NT2/D1 (cell line): ENCODE measurements around the gene GLA.

Source experiments
- DNase-seq: peaks from one replicate; pipeline ENCODE4 v3.0.0-alpha.2; 2011; ENCODE audit warnings: low read depth, low spot score
- H3K27me3 ChIP-seq: 2 replicates; pipeline ENCODE4 v1.6.0; 2011; ENCODE audit warnings: mild to moderate bottlenecking; ENCODE audit not compliant: insufficient read length, insufficient read depth
- H3K36me3 ChIP-seq: 2 replicates; pipeline ENCODE4 v1.6.1; 2011; ENCODE audit warnings: mild to moderate bottlenecking, low read length, mixed read lengths; ENCODE audit not compliant: insufficient read depth, insufficient read length
- H3K4me1 ChIP-seq: 2 replicates; pipeline ENCODE4 v1.5.1; 2011; ENCODE audit not compliant: insufficient read depth, insufficient read length
- H3K4me3 ChIP-seq: 2 replicates; pipeline ENCODE4 v1.5.1; 2011; ENCODE audit warnings: low read depth; ENCODE audit not compliant: insufficient read length
- H3K9ac ChIP-seq: 2 replicates; pipeline ENCODE4 v1.6.0; 2011; ENCODE audit warnings: low read depth; ENCODE audit not compliant: insufficient read length
- H3K9me3 ChIP-seq: 2 replicates; pipeline ENCODE4 v1.5.1; 2011; ENCODE audit warnings: mild to moderate bottlenecking, low read length; ENCODE audit not compliant: insufficient read depth
- SUZ12 ChIP-seq: IDR thresholded peaks from 2 replicates; pipeline ENCODE4 v1.6.1; 2011; ENCODE audit not compliant: insufficient read length, insufficient read depth; ENCODE audit errors: extremely low read depth
- YY1 ChIP-seq: IDR thresholded peaks from 2 replicates; pipeline ENCODE4 v1.6.1; 2011; ENCODE audit not compliant: insufficient read length, insufficient read depth
- ZNF274 ChIP-seq: IDR thresholded peaks from 2 replicates; pipeline ENCODE4 v1.6.1; 2011; ENCODE audit warnings: mild to moderate bottlenecking, low read depth, low read length

The GLA gene

GRCh38 chrX:101429934-101430333, 22.2 kb upstream of the GLA start:
- Histone ChIP-seq H3K27me3 (no peaks in the 10 kb centered on the region), H3K4me1 (no peaks in the 10 kb centered on the region), H3K9me3 (peaks cover 16% of the 10 kb centered on the region; the same call in 1 of the 2 replicates), H3K36me3 (peaks cover 42% of the 10 kb centered on the region), H3K9ac (no peak overlapping the region), H3K4me3 (no peak overlapping the region)
- DNase-seq = no peak
- TF ChIP-seq SUZ12 = no peak
- TF ChIP-seq ZNF274 = no peak
- no peak for TF ChIP-seq YY1

DNA sequence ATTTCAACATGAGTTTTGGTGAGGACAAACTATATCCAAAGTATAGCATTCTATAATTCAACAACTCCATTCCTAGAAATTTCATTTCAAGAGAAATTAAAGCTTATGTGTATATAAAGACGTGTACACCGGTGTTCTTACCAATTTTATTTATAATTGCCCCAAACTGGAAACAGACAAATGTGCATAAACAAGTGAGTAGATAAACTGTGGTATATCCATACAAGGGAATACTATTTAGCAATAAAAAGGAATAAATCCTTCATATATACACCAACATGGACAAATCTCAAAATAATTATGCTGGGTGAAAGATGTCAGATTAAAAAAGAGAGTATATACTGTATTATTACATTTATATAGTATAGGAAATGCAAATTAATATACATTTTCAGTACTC, 20.2 kb upstream of the GLA start:
- H3K27me3 ChIP-seq = no peaks in the 10 kb centered on the region
- DNase-seq = no peak
- peaks cover 53% of the 10 kb centered on the region for H3K36me3 ChIP-seq
- no peak overlapping the region for H3K9ac ChIP-seq
- peaks cover 15% of the 10 kb centered on the region; the same call in 1 of the 2 replicates for H3K9me3 ChIP-seq
- no peak overlapping the region for H3K4me3 ChIP-seq
- TF ChIP-seq SUZ12 = no peak
- TF ChIP-seq ZNF274 = no peak
- no peak for TF ChIP-seq YY1
- no peaks in the 10 kb centered on the region for H3K4me1 ChIP-seq

- no peaks in the 10 kb centered on the region for H3K27me3 ChIP-seq
- DNase-seq = no peak
- TF ChIP-seq SUZ12 (no peak), YY1 (no peak), ZNF274 (no peak)
- peaks cover 27% of the 10 kb centered on the region for H3K36me3 ChIP-seq
- no peaks in the 10 kb centered on the region for H3K9me3 ChIP-seq
- H3K4me3 ChIP-seq = no peak overlapping the region
- no peak overlapping the region for H3K9ac ChIP-seq
- peaks cover 3% of the 10 kb centered on the region for H3K4me1 ChIP-seq
Measured at GRCh38 chrX:101419489-101419888, 11.8 kb upstream of the GLA start.

GRCh38 chrX:101417981-101418841, 10.5 kb upstream of the GLA start:
- DNase-seq = no peak
- TF ChIP-seq YY1 (peak; percentile 67), SUZ12 (no peak)
- peak overlapping the region; percentile 85 for H3K4me3 ChIP-seq
- peak overlapping the region; percentile 90 for H3K9ac ChIP-seq
- H3K27me3 ChIP-seq = no peaks in the 10 kb centered on the region
- H3K9me3 ChIP-seq = no peaks in the 10 kb centered on the region
- H3K4me1 ChIP-seq = peaks cover 3% of the 10 kb centered on the region
- H3K36me3 ChIP-seq = peaks cover 19% of the 10 kb centered on the region

- no peak overlapping the region for H3K4me3 ChIP-seq
- H3K9me3 ChIP-seq = no peaks in the 10 kb centered on the region
- DNase-seq = no peak
- TF ChIP-seq ZNF274 (no peak), SUZ12 (no peak), YY1 (no peak)
- H3K36me3 ChIP-seq = peaks cover 27% of the 10 kb centered on the region
- no peak overlapping the region for H3K9ac ChIP-seq
- H3K4me1 ChIP-seq = peaks cover 3% of the 10 kb centered on the region
- no peaks in the 10 kb centered on the region for H3K27me3 ChIP-seq
Measured at GRCh38 chrX:101417190-101417589, 9.5 kb upstream of the GLA start.

- H3K4me1 ChIP-seq = peaks cover 3% of the 10 kb centered on the region
- TF ChIP-seq ZNF274 (no peak), SUZ12 (no peak), YY1 (no peak)
- H3K27me3 ChIP-seq = no peaks in the 10 kb centered on the region
- no peak for DNase-seq
- peaks cover 30% of the 10 kb centered on the region for H3K36me3 ChIP-seq
- H3K4me3 ChIP-seq = no peak overlapping the region
- no peaks in the 10 kb centered on the region for H3K9me3 ChIP-seq
- no peak overlapping the region for H3K9ac ChIP-seq
Measured at GRCh38 chrX:101416691-101417090, 9.0 kb upstream of the GLA start.

DNA sequence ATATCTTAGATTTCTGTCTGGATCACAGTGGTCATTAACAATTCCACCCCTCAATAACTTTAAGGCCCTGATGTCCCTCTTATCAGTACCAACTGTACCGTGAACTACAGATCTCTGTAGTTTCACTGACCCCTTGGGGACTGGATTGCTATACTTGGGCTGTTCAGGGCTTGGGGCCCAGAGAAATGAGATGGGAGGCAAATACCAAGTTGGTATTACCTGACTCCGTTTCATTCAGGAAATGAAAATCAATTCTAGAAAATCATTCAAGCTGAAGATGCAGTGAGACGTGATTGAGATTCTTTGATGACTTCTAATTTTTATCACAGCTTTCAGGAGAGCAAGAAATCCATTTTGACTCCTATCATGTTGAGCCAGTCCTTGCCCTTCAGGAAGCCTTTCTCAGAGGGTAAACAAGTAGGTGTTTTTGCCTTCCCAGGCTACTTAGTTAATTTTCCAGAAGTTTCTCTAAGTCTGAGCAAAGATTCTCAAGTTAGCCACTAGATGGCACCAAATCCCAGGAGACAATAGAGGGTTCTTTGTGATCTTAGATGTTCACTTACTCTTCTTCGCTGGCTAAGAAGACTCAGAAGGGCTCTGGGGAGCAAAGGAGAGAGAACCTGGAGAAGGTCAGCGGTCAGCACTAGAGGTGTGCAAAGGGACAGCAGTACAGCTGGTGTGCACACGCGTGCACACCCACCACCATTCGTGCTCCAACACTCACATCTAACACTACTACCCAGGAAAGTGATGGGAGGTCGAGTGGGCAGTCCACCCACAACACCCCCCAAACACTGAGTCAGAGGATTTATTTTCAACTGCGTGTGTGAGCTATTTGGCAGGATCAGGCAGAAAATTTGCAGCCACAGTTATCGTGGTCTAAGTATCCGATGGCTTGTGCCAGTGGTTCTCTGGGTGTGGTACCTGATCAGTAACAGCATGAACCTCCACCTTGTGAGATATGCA, 7.7 kb upstream of the GLA start:
- DNase-seq = peak; percentile 62
- H3K9ac ChIP-seq = peak overlapping the region; percentile 34
- H3K27me3 ChIP-seq = no peaks in the 10 kb centered on the region
- no peak overlapping the region for H3K4me3 ChIP-seq
- TF ChIP-seq SUZ12 = no peak
- TF ChIP-seq YY1 = no peak
- TF ChIP-seq ZNF274 = no peak
- no peaks in the 10 kb centered on the region for H3K9me3 ChIP-seq
- H3K4me1 ChIP-seq = peaks cover 3% of the 10 kb centered on the region
- peaks cover 26% of the 10 kb centered on the region for H3K36me3 ChIP-seq
